DND-41 (cell line): Measurements from ENCODE around the gene MB.

Experiments
- CTCF ChIP-seq: IDR thresholded peaks from 2 replicates; pipeline ENCODE4 v1.5.1; 2012; ENCODE audit warnings: borderline replicate concordance, low read length, moderate library complexity, mild to moderate bottlenecking; ENCODE audit not compliant: poor library complexity, severe bottlenecking; ENCODE audit errors: extremely low read depth
- EZH2 ChIP-seq: IDR thresholded peaks from 3 replicates; pipeline ENCODE4 v1.6.1; 2012; ENCODE audit warnings: borderline replicate concordance, low read depth, mild to moderate bottlenecking, moderate library complexity, low read length, inconsistent platforms; ENCODE audit not compliant: severe bottlenecking

- TF ChIP-seq CTCF (no peak), EZH2 (no peak)
Observed at GRCh38 chr22:35643991-35644390, 26.9 kb upstream of the MB start.
